Peyer's patch (tissue), 4 donors: ENCODE measurements around the gene NID1. TPM values are rescaled to one million over a fixed set of nuclear protein-coding genes. Genes with fewer than 3 reads are reported as not detected.

Experiments
- DNase-seq, 3 donors: peaks; one replicate each; pipeline ENCODE4 v3.0.0-alpha.2; 2017 to 2019
- H3K27ac ChIP-seq, 4 donors: fragments of 200-600 bp; sonication (generic); one replicate each; pipeline ENCODE4 v1.5.1; 2016 to 2019
- H3K27me3 ChIP-seq, 2 donors: fragments of 200-600 bp; sonication (generic); one replicate each; pipeline ENCODE4 v1.5.1; 2019
- H3K36me3 ChIP-seq, 3 donors: fragments of 200-600 bp; sonication (generic); one replicate each; pipeline ENCODE4 v1.5.1; 2016 to 2019
- H3K4me1 ChIP-seq, 4 donors: fragments of 200-600 bp; sonication (generic); one replicate each; pipeline ENCODE4 v1.5.1; 2016 to 2019
- H3K4me3 ChIP-seq, 4 donors: fragments of 200-600 bp; sonication (generic); 1 replicate in 3 of 4; 2 replicates in 1 of 4; pipeline ENCODE4 v1.5.1; 2016 to 2019; ENCODE audit warnings: mild to moderate bottlenecking in 1 of 4
- H3K9me3 ChIP-seq, 4 donors: fragments of 200-600 bp; sonication (generic); one replicate each; pipeline ENCODE4 v1.5.1; 2016 to 2019; ENCODE audit warnings: mild to moderate bottlenecking in 1 of 4
- POLR2A ChIP-seq, 2 donors: fragments of 450-650 bp; IDR thresholded peaks; one replicate each; pipeline ENCODE4 v1.5.1; 2017; ENCODE audit warnings: antibody characterized with exemption in 2 of 2, mild to moderate bottlenecking in 2 of 2, moderate library complexity in 2 of 2
- total RNA-seq, 4 donors: library from RNA; depleted of rRNA; stranded (reverse); fragments of >200 nt; gene quantifications; one replicate each; pipeline ENCODE4 v1.1.0, GENCODE V29; 2016
- TF ChIP-seq, protein P1 (sequence below), 6 experiments: fragments of 450-650 bp in 4 of 6; fragments of 200-600 bp in 2 of 6; sonication (generic) in 1 of 6; IDR thresholded peaks; one replicate each; pipeline ENCODE4 v1.5.1; 2017 to 2019; ENCODE audit warnings: antibody characterized with exemption in 6 of 6, mild to moderate bottlenecking in 3 of 6, moderate library complexity in 1 of 6

Gene NID1
- total RNA-seq, 4 donors from 2014 or later, result 20.5 to 92.4 (median 62.0) TPM

DNA sequence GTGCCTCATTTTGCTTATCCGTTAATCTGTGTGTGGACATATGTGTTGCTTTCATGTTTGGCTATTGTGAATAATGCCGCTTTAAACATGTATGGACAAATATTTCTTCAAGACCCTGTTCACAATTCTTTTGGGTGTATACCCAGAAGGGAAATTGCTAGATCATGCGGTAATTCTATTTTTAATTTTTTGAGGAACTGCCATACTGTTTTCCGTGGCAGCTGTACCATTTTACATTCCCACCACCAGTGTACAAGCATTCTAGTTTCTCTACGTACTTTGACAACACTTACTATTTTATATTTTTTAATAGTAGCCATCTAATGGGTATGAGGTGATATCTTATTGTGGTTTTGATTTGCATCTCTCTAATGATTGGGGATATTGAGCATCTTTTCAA, 7.1 kb upstream of the NID1 start:
- DNase-seq, result no peak
- no peak for TF ChIP-seq POLR2A (IDR thresholded peaks at IDR 0.05)
- TF ChIP-seq, protein P1, sequence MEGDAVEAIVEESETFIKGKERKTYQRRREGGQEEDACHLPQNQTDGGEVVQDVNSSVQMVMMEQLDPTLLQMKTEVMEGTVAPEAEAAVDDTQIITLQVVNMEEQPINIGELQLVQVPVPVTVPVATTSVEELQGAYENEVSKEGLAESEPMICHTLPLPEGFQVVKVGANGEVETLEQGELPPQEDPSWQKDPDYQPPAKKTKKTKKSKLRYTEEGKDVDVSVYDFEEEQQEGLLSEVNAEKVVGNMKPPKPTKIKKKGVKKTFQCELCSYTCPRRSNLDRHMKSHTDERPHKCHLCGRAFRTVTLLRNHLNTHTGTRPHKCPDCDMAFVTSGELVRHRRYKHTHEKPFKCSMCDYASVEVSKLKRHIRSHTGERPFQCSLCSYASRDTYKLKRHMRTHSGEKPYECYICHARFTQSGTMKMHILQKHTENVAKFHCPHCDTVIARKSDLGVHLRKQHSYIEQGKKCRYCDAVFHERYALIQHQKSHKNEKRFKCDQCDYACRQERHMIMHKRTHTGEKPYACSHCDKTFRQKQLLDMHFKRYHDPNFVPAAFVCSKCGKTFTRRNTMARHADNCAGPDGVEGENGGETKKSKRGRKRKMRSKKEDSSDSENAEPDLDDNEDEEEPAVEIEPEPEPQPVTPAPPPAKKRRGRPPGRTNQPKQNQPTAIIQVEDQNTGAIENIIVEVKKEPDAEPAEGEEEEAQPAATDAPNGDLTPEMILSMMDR (IDR thresholded peaks at IDR 0.05), result no peak
- H3K9me3 ChIP-seq, result no peaks in the 10 kb centered on the region
- no peaks in the 10 kb centered on the region for H3K36me3 ChIP-seq
- no peak overlapping the region for H3K4me3 ChIP-seq
- H3K4me1 ChIP-seq, result peaks cover 0 to 1% (median 0%) of the 10 kb centered on the region in 4 donors
- no peaks in the 10 kb centered on the region for H3K27me3 ChIP-seq
- no peak overlapping the region for H3K27ac ChIP-seq

DNA sequence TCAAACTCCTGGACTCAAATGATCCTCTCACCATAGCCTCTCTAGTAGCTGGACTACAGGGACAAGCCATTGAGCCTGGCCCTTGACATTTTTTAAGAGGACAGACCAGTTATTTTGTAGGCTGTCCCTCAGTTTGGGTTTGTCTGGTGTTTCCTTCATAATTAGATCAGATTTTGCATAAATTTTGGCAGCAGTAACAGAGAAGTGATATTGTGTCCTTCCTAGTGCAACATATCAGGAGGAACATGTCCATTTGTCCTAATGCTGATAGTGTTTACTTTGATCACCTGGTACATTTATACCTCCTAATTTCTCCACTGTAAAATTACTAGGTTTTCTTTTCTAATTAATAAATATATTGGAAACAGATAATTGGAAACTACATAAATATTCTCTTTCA, 5.9 kb upstream of the NID1 start:
- TF ChIP-seq, protein P1 (IDR thresholded peaks at IDR 0.05), result no peak
- no peak for TF ChIP-seq POLR2A (IDR thresholded peaks at IDR 0.05)

GRCh38 chr1:236069796-236070195, 4.9 kb upstream of the NID1 start:
- H3K27ac ChIP-seq, result no peak overlapping the region
- DNase-seq, result no peak
- H3K4me3 ChIP-seq, result no peak overlapping the region
- no peaks in the 10 kb centered on the region for H3K36me3 ChIP-seq
- no peak for TF ChIP-seq POLR2A (IDR thresholded peaks at IDR 0.05)
- TF ChIP-seq, protein P1 (IDR thresholded peaks at IDR 0.05), result no peak
- H3K9me3 ChIP-seq, result peaks cover 0 to 6% (median 0%) of the 10 kb centered on the region in 4 donors
- no peaks in the 10 kb centered on the region for H3K27me3 ChIP-seq
- peaks cover 0 to 9% (median 7%) of the 10 kb centered on the region in 4 donors for H3K4me1 ChIP-seq

More for the DNA sequence above, 5.9 kb upstream of the NID1 start:
- H3K4me1 ChIP-seq, result peaks cover 0 to 8% (median 3%) of the 10 kb centered on the region in 4 donors
- H3K27ac ChIP-seq, result no peak overlapping the region
- no peaks in the 10 kb centered on the region for H3K27me3 ChIP-seq
- no peak for DNase-seq
- H3K9me3 ChIP-seq, result no peaks in the 10 kb centered on the region
- no peak overlapping the region for H3K4me3 ChIP-seq
- no peaks in the 10 kb centered on the region for H3K36me3 ChIP-seq

- Histone ChIP-seq H3K36me3 (no peaks in the 10 kb centered on the region), H3K27ac (peak overlapping the region in 3 of 4 donors; percentile 85 to 94 (median 93)), H3K9me3 (peaks cover 0 to 6% (median 0%) of the 10 kb centered on the region in 4 donors), H3K4me3 (peak overlapping the region in 1 of 4 donors; percentile 13), H3K4me1 (peaks cover 0 to 13% (median 9%) of the 10 kb centered on the region in 4 donors), H3K27me3 (no peaks in the 10 kb centered on the region)
- DNase-seq, result no peak
- TF ChIP-seq POLR2A (IDR thresholded peaks at IDR 0.05), result no peak
- TF ChIP-seq, protein P1 (IDR thresholded peaks at IDR 0.05), result no peak
These were observed 3.1 kb upstream of the NID1 start for GRCh38 chr1:236067854-236068454.

- TF ChIP-seq, protein P1 (IDR thresholded peaks at IDR 0.05), result no peak
- no peak for TF ChIP-seq POLR2A (IDR thresholded peaks at IDR 0.05)
- H3K36me3 ChIP-seq, result no peaks in the 10 kb centered on the region
- H3K27me3 ChIP-seq, result no peaks in the 10 kb centered on the region
- H3K27ac ChIP-seq, result peak overlapping the region; percentile 79 to 94 (median 89)
- peak in 2 of 3 donors; percentile 58 to 79 for DNase-seq
- H3K9me3 ChIP-seq, result peaks cover 0 to 6% (median 0%) of the 10 kb centered on the region in 4 donors
- peak overlapping the region in 1 of 4 donors; percentile 13 for H3K4me3 ChIP-seq
- H3K4me1 ChIP-seq, result peaks cover 0 to 13% (median 9%) of the 10 kb centered on the region in 4 donors
These were observed 2.0 kb upstream of the NID1 start for GRCh38 chr1:236066828-236067386.
